Skeletal muscle cell (primary cell): Measurements from ENCODE around the gene TNFRSF19.

ENCODE experiments used
- DNase-seq: peaks from one replicate; pipeline ENCODE4 v3.0.0-alpha.2; 2010; ENCODE audit warnings: low read depth
- H3K4me3 ChIP-seq: 2 replicates; pipeline ENCODE4 v1.5.1; 2011; ENCODE audit warnings: low read depth, mild to moderate bottlenecking, control low read depth, low read length, moderate library complexity

TNFRSF19 gene

DNA sequence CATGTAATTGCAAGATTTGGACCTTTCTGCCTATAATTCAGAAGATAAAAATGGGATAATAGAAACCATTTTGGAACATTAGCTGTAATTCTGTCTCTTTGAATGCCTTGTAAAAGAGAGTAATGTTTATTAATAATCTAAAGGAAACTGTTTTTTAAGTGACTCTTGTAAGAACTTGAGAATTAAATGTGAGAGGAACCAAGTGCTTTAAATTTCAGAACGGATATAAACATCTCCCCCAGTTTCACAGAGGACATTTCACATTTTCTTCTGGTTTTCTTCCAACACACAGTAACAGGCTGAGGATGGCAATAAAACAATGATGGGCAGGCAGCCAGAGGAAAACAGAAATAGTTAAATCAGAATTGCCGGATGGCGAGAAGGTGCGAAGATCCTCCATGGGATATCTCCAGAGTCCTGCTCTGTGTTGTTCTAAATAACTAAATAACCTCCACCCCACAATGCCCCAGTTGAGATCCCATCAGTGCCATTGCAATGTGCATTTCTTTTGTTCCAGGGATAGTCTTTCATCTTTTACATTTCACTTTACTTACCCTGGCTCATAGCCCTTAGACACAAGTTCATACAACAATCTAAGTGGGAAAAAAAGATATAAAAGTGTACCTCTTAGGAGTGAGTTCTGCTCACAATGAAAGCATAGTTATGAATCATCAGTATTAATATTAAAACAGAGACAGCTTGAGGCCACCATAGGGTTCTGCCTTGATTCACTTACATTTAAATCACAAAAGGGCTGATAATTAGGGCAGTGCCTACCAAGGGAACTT, 73.3 kb downstream of the TNFRSF19 start:
- no peak for DNase-seq
- H3K4me3 ChIP-seq: no peak overlapping the region

DNA sequence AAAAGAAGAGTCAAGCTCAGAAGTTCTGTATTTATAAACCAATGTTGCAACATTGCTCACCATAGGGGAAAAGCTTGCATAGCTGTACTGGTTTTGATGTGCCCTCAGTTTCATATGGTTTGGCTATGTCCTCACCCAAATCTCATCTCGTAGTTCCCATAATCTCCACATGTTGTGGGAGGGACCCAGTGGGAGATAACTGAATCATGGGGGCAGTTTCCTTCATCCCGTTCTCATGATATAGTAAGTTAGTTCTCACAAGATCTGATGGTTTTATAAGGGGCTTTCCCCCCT, 73.9 kb downstream of the TNFRSF19 start:
- no peak overlapping the region for H3K4me3 ChIP-seq
- no peak for DNase-seq

DNA sequence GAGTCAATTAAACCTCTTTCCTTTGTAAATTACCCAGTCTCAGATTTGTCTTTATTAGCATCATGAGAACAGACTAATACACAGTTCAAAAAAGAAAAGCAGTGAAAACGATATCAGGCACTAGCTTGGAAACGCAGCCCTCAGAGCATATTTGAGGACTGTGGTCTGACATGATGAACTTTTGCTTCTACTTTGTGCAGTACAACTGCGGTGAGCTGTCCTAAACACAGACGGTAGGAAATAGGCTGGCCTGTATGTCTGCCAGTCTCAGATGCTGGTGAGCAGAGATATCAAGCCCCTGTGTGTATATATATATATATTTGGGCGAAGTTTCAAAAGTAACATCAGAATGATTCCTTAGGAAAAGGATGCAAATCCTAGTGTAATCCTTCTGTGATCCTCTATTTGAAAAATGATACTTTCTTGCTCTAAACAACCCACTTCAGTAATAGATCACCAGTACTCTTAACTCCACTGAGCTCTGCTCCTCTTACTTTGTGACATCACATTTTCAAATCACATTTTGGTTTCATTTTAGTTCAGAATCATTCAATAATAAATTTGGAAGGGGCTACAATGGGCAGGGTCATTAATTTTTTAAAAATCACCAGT, 74.4 kb downstream of the TNFRSF19 start:
- peak; percentile 40 for DNase-seq
- no peak overlapping the region for H3K4me3 ChIP-seq

- no peak for DNase-seq
- no peak overlapping the region for H3K4me3 ChIP-seq
Observed at GRCh38 chr13:23645851-23646250, 75.6 kb downstream of the TNFRSF19 start.

GRCh38 chr13:23651439-23651838, 81.2 kb downstream of the TNFRSF19 start:
- DNase-seq: no peak
- no peak overlapping the region for H3K4me3 ChIP-seq

DNA sequence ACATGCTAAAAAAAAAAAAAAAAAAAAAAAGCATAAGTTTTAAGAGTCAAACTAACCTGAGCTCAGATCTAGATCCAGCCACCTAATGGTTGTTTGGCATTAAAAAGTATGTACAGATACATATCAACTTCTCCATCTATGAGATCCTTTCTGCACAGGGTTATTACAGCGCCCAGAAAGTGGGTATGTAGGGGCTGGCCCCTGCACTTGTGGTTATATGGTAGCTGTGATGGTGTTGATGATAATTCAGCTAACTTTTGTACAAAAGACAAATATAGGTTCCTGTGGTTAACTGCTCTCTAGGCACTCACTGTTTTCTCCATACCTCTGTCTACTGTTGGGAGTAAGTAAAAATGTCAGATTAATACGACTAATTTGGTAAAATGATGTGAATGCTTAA, 81.7 kb downstream of the TNFRSF19 start:
- no peak for DNase-seq
- no peak overlapping the region for H3K4me3 ChIP-seq

GRCh38 chr13:23652909-23653726, 82.9 kb downstream of the TNFRSF19 start:
- DNase-seq: no peak
- H3K4me3 ChIP-seq: no peak overlapping the region

- DNase-seq: no peak
- H3K4me3 ChIP-seq: no peak overlapping the region
Observed at GRCh38 chr13:23654111-23655110, 84.2 kb downstream of the TNFRSF19 start.

GRCh38 chr13:23655321-23655720, 85.1 kb downstream of the TNFRSF19 start:
- no peak for DNase-seq
- no peak overlapping the region for H3K4me3 ChIP-seq

DNA sequence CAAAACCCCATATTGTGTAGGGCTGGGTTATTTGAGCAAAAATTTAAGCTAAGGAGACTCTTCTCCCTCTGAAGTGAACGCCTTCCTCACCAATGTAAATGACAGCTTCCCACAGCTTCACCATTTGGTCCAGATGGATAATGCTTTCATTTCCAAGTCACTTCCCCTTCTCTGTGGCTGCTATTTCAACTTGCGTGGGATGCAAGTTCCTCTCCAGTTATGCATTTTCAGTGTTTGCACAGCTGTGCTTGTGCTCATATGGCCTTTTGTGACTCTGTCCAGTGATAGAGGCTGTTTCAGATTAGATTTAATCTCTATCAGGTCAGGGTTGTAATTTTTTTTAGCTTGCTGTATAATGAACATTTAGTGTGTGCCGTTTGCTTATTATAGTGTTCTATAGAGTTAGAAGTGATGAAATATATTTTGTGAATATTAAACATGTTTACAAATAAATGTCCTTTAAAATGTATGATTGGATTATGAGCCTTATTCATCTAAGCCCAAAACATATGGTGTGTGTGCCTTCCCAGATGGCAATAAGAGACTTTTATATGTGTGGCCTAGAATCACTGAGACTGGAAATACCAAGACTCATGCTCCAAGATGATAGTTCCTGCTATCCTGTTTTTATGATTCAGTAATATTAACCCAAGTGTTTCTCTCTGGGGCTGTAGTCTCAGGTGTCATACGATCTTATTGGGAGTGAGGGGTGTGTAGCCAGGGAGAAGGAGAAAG, 86.6 kb downstream of the TNFRSF19 start:
- DNase-seq: peak; percentile 86
- no peak overlapping the region for H3K4me3 ChIP-seq

- DNase-seq: no peak
Observed at GRCh38 chr13:23658929-23659541, 88.8 kb downstream of the TNFRSF19 start.

GRCh38 chr13:23660249-23660648, 90.0 kb downstream of the TNFRSF19 start:
- H3K4me3 ChIP-seq: no peak overlapping the region
- DNase-seq: no peak

More at GRCh38 chr13:23658929-23659541, 88.8 kb downstream of the TNFRSF19 start:
- H3K4me3 ChIP-seq: no peak overlapping the region

- H3K4me3 ChIP-seq: no peak overlapping the region
- DNase-seq: no peak
Observed at GRCh38 chr13:23666582-23666981, 96.4 kb downstream of the TNFRSF19 start.

GRCh38 chr13:23667750-23668149, 97.5 kb downstream of the TNFRSF19 start:
- H3K4me3 ChIP-seq: no peak overlapping the region
- DNase-seq: no peak

DNA sequence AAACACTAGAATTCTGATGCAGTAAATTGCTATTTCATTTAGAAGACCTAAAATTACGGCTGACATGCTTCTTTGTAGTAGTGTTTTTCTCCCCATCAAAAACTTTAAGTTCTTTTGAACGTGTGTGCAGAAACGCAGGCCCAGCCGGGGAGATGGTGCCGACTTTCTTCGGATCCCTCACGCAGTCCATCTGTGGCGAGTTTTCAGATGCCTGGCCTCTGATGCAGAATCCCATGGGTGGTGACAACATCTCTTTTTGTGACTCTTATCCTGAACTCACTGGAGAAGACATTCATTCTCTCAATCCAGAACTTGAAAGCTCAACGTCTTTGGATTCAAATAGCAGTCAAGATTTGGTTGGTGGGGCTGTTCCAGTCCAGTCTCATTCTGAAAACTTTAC, 98.3 kb downstream of the TNFRSF19 start:
- no peak overlapping the region for H3K4me3 ChIP-seq
- DNase-seq: no peak

- DNase-seq: no peak
- H3K4me3 ChIP-seq: no peak overlapping the region
Observed at GRCh38 chr13:23670793-23671192, 100.6 kb downstream of the TNFRSF19 start.

DNA sequence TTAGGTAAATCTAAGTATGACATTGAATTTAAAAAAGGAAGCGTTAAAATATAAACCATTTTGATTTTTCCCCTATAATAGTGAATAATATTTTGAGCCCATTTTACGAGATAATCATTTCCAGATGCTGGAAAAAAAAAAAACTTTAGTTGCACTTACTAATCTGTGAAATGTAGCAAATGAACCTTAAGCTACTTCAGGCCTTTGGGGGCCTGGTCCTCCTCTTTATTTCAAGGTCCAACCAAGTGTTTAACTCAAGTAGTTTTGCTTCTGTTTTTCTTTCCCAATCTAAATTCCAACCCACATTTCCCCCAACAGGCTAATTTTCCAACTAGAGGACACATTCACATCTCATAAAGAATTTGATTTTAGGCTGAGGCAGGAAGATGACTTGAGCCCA, 101.2 kb downstream of the TNFRSF19 start:
- DNase-seq: no peak
- no peak overlapping the region for H3K4me3 ChIP-seq

DNA sequence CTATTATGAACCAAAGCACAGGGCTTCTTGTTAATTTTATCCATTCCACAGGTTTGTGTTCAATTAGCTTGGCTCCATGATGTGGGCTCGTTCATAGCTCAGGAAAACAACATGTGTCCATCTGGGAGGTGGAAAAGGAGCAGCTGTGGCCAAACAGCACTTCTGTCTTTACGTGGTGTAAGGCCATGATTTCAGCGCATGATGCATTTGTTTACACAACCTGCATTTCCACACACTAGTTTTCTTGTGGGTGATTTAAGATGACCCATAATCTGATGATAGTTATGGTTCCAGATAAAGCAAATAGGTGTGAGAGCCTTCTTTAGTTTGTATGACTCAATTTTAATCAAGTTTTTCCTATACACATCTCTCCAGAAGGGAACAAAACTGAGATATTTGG, 101.7 kb downstream of the TNFRSF19 start:
- H3K4me3 ChIP-seq: no peak overlapping the region
- peak; percentile 58 for DNase-seq
